Caki2 (cell line): ENCODE measurements around the gene GAB2. TPM values are rescaled to one million over a fixed set of nuclear protein-coding genes. Genes with fewer than 3 reads are reported as not detected.

Experiments
- DNase-seq: peaks from one replicate; pipeline ENCODE4 v3.0.0-alpha.2; 2015; ENCODE audit warnings: low read depth
- in situ Hi-C: cut with HindIII; loops from 2 replicates; pipeline ENCODE4 v1.10.0; 2016; ENCODE audit warnings: low sequenced_read_pairs, low pct_unique_long_range_greater_than_20kb, mixed read lengths
- total RNA-seq: library from RNA; depleted of rRNA; stranded (reverse); fragments of >200 nt; shearing (Covaris generic); gene quantifications from 2 replicates; pipeline ENCODE4 v1.2.3, GENCODE V29; 2014; ENCODE audit warnings: low replicate concordance

GAB2 gene
- total RNA-seq, 1 experiment from 2014 or later, result 1.9 TPM

DNA sequence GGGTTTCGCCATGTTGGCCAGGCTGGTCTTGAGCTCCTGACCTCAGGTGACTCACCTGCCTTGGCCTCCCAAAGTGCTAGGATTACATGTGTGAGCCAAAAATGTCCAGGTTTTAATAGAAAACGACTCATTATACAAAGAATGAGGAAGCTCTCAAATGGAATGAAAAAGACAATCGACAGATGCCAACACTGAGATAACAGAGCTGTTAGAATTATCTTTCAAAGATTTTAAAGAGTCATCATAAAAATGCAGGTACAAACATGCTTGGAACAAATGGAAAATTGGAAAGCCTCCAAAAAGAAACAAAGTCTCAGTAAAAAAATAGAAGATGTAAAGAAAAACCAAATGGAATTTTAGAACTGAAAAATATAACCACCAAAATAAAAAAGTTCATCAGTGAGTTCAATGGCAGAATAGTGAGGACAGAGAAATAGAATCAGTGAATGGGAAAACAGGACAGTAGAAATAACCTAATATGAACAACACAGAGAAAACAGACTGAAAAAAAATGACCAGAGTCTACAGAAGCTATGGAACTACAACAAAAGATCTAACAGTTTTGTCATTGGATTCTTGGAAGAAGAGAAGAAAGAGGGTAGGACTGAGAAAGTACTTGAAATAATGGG is 10.9 kb downstream of the GAB2 start:
- in situ Hi-C loops, result no loop called here
- DNase-seq, result peak; percentile 26

- DNase-seq, result no peak
- in situ Hi-C loops, result no loop called here
Observed at GRCh38 chr11:78405805-78406204, 11.8 kb downstream of the GAB2 start.

DNA sequence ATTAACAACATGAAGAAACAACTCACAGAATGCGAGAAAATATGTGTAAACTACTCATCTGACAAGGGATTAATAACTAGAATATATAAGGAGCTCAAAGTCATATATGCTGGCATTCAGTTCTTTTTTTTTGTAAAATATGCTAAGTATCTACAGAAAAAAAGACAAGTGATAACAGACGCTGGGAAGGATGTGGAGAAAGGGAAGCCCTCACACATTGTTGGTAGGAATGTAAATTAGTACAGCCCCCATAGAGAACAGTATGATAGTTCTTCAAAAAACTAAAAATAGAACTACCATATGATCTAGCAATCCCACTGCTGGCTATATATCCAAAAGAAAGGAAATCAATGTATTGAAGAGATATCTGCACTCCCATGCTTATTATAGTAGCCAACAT is 13.8 kb downstream of the GAB2 start:
- DNase-seq, result no peak
- in situ Hi-C loops, result no loop called here

- in situ Hi-C loops, result no loop called here
- DNase-seq, result no peak
Observed at GRCh38 chr11:78402847-78403246, 14.8 kb downstream of the GAB2 start.

DNA sequence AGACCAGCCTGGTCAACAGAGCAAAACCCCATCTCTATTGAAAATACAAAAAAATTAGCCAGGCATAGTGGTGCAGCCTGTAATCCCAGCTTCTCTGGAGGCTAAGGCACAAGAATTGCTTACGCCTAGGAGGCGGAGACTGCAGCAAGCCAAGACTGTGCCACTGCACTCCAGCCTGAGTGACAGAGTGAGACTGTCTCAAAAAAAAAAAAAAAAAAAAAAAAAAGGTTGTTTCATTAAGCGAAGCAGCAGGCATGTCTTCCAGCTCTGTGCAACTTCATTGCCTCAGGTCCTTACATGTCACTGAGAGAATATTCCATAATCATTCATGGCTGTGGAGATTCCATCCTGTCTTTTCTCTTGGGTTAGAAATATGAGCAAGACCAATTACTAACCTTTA is 16.9 kb downstream of the GAB2 start:
- in situ Hi-C loops, result no loop called here
- no peak for DNase-seq

DNA sequence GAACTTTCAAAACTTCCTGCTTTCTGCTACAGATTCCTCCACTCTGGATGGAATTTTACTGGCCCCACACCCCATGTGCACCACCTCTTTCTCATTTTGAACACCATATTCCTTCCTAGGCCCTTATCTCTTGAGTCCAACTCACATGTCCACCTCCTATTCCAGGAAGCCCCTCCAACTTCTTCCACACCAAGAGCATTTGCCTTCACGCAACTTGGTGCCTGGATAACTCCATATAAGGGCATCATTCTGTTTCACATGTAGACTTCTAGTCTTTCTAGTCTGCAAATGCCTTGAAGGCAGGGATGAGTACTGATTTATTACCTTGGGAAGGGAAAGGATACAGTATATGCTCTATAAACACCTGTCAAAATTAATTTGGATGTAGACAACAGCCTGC is 17.5 kb downstream of the GAB2 start:
- in situ Hi-C loops, result no loop called here
- no peak for DNase-seq

DNA sequence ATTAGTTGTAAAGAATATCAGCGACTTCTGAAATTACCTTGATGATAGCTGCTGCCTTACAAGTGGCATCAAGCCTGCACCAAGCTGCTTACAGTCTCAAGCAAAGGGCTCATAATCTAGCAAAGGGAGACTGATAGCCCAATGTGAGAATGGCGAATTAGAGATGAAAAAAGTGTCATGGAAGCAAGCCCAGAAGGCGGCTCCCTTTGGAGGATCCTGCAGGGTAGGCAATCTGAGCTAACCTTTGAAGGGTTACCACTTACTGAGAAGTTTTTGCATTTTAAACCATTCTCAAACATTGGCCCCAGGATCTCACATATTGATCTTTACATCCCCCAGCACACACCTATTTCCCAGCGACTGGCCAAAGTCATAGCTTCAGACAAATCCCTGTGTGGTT is 18.5 kb downstream of the GAB2 start:
- in situ Hi-C loops, result no loop called here

DNA sequence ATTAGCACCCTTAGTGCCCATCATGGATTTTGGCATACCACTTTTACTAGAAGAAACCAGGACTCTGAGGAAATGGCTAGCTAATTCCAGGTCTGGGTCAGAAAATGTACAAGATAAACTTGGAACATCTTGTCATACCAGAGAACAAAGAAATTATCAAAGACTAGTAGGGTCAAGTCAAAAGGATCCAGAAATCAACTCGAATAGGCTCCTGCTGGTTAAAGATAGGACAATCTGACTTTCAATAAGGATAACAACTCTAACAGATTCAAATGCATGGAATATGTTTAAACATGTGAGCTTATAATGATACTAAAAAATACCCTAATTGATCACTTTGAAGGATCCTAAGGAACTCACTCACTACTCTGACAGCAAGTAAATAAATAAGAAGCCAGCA is 18.9 kb downstream of the GAB2 start:
- DNase-seq, result no peak
- in situ Hi-C loops, result no loop called here

More for the DNA sequence above, 18.5 kb downstream of the GAB2 start:
- DNase-seq, result no peak

DNA sequence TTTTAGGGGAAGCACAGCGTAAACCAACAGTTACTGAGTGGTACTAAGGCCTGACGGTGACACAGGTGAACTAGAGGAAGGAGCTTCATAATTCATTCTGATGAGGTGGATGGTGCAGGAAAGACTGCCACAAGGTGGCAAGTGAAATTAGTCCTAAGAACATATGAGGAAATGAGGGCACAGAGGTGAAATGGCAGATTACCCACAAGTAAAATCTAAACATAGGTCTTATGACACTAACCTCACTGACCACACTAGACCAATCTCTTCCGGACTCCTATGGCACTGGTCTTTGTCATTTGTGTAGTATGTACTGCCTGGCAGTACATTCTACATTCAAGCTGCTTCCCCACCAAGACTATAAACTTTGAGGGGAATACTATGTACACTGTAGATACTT is 20.2 kb downstream of the GAB2 start:
- DNase-seq, result no peak
- in situ Hi-C loops, result no loop called here

GRCh38 chr11:78395597-78395996 is 22.0 kb downstream of the GAB2 start:
- in situ Hi-C loops, result no loop called here
- DNase-seq, result no peak

DNA sequence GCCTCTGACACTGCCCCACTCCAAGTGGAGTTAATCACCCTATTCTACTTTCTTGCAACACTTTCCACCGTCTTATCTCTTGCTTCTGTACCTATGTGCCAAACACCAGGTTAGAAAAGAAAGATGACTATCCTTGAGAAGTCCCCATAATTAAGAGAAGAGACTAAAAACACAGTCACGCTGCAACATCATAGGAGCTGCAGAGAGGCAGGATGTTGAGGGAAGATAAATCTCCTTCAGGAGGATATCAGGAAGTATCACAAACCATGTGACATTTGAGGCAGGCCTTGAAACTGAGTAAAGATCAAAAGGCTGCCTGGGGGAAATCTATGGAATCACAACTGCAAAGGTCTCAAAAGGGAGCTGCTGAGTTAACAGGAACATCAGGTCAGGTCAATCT is 24.8 kb downstream of the GAB2 start:
- no peak for DNase-seq
- in situ Hi-C loops, result no loop called here

DNA sequence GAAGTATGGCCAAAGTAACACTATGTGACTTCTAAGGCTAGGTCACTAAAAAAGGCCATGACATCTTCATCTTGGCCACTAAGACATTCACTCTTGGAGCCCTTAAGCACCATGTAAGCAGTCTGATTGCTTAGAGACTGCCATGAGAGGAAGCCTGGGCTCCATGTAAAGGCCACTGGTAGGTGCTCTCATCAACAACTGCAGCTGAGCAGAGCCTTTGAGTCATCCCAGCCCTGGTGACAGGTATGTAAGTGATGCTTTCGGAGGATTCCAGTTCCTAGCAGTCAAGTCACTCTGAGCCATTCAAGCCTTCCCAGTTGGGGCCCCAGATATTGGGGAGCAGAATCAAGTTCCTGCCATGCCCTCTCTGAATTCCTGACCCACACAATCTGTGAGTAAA is 26.2 kb downstream of the GAB2 start:
- DNase-seq, result no peak
- in situ Hi-C loops, result no loop called here

- in situ Hi-C loops, result no loop called here
- no peak for DNase-seq
Observed at GRCh38 chr11:78390809-78391208, 26.8 kb downstream of the GAB2 start.

DNA sequence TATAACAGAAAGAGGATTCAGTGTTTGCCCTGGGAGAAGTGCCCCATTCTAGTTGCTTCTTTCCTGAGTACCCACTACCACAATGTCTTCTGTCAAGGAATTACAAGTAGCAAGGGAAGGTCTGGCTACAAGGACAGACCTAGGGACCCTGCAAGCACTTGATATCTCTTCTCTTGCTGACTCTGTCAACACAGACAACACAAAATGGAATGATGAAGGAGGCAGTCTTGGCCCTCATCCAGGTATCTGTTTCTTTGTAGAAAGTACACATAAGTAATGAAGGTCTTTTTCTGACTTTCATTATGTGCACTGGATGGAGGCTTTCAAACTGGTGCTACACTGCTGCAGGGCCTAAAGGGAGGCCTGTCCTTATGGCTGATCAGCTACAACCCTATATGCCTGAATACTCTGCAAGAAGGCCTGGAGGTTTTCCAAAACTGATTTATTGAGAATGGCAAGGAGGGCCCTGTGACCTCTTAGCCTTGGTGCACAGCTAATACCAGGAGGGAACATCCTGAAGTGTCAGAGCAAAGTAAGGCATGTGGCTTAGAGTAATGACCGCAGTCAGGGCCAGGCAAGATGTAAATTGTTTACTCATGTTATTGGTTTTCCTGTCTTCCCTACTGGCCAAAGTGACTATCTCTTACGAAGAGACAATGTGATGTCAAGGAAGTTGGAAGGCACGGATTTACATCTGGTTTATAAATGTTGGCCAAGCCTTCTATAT is 31.2 kb downstream of the GAB2 start:
- no peak for DNase-seq
- in situ Hi-C loops, result no loop called here

DNA sequence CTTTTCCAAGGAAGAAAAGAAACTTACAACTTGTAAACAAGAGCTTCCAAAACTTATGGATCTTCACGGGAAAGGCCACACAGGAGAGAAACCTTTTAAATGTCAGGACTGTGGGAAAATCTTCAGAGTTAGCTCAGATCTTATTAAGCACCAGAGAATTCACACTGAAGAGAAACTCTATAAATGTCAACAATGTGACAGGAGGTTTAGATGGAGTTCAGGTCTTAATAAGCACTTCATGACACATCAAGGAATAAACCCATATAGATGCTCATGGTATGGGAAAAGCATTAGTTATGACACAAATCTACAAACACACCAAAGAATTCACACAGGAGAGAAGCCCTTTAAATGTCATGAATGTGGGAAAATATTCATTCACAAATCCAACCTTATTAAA is 32.4 kb downstream of the GAB2 start:
- DNase-seq, result no peak
- in situ Hi-C loops, result no loop called here

- in situ Hi-C loops, result no loop called here
- no peak for DNase-seq
Observed at GRCh38 chr11:78384231-78384630, 33.4 kb downstream of the GAB2 start.

- in situ Hi-C loops, result no loop called here
- no peak for DNase-seq
Observed at GRCh38 chr11:78381865-78382264, 35.8 kb downstream of the GAB2 start.

- in situ Hi-C loops, result no loop called here
- no peak for DNase-seq
Observed at GRCh38 chr11:78380615-78381051, 37.0 kb downstream of the GAB2 start.

- no peak for DNase-seq
- in situ Hi-C loops, result no loop called here
Observed at GRCh38 chr11:78379039-78379670, 38.5 kb downstream of the GAB2 start.
